Stimulated activated CD8-positive, alpha-beta memory T cell treated with anti-CD3 and anti-CD28 coated beads, Interleukin-2, amount 100 ng/mL, for 1 hour (primary cell): ENCODE results near the gene TPRA1.

ENCODE experiments used
- DNase-seq, 2 donors: peaks; one replicate each; pipeline ENCODE4 v3.0.0-alpha.2; 2020; ENCODE audit warnings: low read depth in 2 of 2

The TPRA1 gene

DNA sequence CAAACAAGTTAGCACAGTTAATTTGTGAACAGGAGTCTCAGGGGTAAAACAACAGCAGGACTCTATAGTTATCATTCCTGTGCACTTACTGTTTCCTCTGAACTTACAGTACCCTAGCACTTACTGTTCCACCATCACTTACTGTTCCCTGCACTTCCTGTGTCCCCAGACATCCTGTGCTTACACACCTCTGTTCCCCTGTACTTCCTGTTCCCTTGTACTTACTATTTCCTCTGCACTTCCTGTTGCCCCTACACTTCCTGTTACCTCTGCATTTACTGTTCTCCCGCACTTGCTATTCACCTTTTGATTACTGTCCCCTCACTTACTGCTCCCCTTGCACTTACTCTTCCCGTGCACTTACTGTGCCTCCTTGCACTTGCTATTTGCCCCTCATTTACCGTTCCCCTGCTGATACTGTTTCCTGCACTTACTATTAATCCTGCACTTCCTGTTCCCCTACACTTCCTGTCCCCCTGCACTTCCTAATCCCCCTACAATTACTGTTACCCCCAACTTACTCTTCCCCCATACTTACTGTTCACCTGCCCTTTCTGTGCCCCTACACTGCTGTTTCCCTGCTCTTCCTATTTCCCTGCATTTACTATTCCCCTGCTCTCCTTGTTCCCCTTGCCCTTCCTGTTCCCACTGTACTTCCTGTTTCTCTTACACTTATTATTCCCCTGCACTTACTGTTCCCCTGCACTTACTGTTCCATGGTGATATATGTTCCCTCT is 30.3 kb downstream of the TPRA1 start:
- no peak for DNase-seq

DNA sequence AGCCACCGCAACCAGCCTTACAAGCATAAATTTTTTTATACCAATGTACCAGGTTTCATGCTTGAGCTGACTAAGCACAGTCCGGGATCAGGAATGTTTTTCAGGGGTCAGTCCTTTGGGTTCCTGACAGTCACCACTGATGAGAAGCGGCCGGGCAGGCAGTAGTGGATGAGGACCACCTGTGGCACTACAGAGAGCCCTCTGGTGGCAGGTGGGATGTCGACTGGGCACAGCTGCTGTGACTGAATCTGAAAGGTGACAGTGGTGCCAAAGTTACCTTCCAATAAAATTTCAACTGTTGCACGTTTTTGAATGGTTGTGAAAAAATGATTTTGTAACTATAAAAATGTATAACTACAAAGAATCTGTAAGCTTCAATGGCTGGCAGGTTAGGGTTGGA is 34.0 kb downstream of the TPRA1 start:
- no peak for DNase-seq

DNA sequence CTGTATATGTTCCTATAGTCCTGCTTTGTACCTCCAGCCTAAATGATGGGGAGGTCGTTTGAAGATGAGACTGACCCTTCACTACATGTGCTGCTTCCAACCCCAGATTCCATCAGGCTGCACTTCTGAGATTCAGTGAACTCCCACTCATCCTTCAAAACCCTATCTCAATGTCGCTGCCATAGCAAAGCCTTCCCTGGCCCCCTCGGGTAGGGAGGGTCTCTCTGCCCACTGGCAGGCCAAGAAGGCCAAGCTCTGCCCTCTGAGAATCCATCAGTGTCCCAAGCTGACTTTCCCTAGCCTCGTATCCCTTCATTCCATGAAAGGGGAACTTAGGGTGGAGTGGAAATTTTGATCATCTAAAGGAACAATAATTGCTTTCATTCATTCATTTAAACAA is 35.4 kb downstream of the TPRA1 start:
- no peak for DNase-seq

DNA sequence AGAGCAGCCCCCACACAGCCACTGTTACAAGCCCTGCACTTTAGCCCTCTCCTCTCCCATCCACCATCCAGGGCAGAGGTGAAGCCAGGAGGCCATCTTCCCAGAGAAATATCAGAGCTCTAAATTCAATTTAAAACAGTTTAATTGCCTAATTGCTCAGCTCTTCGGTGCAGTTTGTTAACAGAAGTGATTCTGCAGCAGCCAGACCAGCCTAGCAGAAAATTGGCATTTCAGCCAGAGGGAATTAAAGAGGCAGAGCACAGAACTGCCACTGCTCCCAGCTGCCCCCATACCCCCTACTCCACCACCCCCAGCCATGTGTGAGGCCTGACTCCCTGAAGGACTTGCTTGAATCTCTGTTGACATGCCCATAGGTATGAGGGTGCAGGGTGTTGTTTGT is 38.5 kb downstream of the TPRA1 start:
- DNase-seq = no peak

DNA sequence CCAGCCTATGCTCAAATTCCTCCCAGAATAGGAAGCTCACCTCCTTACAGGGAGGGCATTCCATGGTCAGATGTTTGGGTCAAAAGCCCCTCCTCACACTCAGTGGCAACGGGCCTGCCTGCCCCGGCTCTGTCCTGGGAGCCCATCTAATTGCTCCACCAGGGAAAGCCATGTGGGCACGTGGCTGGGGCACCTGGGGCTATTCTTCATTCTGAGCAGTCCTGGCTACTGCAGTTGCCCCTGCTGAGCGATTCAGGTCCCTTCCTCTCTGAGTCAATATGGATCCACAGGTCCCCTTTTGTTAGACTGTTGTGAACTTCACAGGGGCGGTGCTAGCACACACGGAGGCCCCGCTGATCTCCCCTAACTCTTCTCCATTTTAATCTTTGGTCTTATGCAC is 39.4 kb downstream of the TPRA1 start:
- no peak for DNase-seq

DNA sequence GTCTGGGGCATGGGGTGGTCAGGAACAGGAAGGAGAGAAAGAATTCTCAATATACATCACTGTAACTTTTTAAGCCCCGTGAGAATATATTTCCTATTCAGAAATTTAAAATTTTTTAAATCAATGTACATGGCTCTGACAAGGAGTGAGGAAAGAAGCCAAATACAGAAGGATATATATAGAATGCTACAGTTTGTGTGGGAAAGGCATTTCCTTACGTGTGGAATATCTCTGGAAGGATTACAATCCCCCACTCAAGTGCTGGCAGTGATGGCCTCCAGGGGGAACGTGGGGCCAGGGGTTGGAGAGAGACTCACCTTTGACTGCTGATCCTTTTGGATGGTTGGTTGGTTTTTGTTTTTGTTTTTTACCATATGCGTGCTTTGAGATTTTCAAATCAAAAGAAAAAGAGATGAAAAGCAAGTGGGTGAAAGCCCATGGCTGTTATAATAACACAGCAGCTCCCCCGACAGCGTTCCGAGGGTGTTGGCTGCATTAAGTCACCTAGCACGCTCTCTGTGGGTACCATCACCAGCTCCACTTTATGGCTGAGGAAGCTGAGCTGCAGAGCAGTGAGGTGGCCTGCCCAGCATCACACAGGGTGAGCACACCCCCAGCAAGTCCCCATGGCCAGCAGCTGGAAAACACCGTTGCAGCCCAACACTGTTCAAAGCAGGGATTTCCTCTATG is 39.9 kb downstream of the TPRA1 start:
- no peak for DNase-seq

DNA sequence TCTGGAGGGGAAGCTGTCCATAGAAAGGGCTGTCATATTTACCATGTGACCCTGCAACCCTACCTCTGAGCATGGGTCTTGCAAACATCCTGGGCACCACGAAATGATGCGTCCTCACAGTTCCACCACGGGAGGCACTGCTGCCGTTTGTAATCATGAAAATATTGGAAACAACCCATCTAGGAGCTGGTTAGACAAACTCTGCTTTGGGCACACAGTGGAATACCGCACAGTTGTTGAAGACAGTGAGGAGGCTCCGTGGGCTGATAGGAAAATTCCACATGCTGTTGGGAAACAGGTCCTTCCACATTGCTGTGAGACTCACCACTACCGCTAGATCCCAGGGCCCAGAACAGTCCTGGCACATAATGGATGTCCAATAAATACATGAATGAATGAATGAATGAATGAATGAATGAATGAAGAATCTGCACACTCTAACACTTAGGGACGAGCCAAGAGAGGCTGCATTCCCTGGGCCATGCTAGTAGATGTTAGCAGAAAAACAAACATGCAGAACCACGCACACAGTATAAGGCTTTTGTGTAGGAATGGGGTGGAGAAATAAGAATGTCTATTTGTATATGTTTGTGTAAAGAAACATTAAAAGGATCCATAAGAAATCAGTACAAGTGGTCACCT is 40.6 kb downstream of the TPRA1 start:
- no peak for DNase-seq

DNA sequence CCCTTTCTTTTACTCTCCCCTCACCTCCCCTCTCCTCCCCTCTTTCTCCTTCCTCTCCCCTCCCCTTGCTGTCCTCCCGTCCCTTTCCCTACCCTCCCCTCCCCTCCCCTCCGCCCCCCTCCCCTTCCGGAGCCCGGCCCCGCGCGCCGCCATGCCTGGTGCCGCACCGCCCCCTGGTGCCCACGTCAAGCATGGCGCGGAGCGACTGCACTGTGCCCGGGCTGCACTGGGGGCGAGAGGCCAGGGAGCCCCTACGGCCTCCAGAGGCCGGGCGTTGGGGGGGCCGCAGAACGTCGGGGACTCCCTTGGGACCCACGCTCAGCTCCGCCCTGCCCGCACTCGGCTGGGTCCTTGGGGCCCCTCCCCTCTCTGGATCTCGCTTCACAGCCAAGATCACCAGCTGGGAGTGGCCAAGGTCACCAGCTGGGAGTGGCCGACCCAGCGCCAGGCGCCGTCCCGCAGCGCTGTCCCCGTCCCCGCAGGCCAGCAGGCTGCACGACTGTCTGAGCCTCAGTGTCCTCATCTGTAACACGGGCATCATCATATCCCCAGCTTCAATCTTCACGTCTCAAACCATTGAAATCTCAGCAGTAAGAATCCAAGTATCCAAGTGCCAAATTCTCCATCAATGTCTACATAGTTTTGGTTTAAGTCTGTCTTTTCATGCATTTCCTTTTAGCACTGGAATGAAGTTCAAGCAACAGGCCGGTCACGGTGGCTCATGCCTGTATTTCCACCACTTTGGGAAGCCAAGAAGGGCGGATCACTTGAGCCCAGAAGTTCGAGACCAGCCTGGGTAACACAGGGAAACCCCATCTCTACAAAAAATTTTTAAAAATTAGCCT is 42.5 kb downstream of the TPRA1 start:
- DNase-seq = peak; percentile 47 to 58

DNA sequence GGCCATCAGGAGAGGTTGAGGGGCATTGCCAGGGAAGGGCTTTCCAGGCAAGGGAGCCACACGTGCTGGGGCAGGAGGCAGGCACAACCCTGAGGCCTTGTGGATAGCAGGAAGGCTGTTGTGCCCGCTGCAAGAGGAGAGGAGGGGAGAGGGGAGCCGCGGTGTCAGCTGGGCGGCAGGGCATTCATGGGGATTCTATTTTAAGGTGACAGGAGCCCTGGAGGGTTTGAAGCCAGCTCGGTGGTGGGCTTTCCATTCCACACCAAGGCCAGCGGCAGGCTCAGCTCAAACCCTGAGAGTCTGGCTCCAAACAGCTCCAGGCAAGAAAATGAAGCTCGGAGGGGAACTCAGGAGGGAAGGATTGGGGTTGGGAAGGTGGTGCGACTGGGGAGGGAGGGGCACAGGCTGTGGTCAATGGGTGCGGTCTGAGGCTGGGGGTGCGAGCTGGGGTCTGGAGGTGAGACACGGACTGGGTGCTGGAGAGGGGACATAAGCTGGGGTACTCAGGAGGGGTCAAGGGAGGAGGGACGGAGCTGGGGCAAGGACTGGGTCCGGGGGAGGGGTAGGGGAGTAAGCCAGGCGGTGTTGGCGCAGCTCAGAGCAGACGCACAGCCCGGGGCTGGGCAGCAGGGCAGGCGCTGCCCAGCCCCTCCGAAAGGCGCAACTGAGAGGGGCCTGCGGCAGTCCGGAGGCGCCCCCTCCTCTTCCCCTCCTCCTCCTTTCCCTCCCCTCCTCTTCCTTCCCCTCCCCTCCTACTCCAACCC is 43.4 kb downstream of the TPRA1 start:
- DNase-seq = no peak

DNA sequence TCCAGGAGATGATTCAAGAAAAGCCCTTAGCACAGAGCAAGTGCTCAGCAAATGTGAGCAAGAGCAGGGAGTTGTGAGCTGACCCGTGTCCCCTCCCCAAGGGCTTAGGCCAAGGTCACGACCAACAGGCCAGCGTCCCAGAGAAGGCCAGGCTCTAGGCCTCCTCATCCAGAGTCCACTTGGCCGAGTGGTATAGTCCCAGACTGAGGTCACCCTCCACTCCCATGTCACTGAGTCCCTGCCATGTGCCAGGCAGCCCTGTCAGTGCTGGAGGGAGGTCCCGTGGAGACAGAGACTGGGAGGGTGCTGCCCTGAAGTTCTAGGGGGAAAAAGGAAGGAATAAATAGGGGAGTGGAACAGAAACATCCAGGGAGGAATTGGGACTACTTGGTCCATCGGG is 44.0 kb downstream of the TPRA1 start:
- no peak for DNase-seq

DNA sequence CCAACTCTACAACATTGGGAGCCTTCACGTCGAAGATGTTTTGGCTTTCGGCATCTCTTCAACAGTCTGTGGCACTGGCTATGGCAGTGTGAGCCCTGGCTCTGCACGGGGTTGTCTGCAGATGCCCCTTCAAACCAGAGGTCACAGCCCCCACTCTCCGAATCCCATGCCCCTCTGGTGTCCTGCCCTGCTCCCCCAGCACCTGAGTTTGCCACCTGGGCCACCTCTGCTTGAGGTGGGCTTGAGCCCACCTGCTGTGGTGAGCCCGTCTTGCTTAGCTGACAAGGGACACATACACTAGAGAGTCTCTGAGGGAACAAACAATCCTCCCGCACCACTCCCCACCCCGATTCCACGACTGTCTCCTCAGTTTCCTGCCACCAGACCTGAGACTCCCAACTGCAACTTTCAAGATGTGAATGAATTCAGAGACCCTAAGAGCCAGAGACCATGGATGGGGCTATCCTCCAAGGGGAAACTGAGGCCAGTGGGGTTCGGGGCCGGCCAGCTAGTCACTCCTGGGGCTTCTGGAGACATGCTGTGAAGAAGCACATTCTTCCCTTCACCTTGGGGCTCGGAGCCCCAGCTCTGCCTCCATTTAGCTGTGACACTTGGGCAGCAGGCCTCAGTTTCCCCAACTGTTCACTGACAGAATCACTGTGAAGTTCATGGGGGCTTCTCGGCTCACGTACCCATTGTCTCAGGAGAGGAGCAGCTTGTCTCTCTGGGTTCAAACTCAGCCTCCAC is 44.6 kb downstream of the TPRA1 start:
- DNase-seq = no peak

DNA sequence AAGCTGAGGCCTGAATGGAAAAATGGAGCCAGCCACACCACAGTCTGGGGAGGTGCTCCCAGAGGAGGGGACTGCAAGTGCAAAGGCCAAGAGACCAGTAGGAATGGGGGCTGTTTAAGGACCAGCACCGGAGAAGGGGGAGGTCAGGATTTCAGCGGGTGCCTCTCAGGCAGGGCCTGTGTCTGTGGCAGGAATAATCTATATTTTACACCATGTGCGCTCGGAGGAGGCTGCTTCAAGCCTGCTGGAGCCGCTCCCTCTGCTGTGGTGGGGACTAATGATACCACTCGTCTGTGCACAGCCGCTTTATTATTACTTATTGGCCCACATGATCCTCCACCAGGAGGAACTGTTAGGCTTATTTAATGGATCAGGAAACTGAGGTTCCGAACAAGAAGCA is 45.3 kb downstream of the TPRA1 start:
- no peak for DNase-seq

DNA sequence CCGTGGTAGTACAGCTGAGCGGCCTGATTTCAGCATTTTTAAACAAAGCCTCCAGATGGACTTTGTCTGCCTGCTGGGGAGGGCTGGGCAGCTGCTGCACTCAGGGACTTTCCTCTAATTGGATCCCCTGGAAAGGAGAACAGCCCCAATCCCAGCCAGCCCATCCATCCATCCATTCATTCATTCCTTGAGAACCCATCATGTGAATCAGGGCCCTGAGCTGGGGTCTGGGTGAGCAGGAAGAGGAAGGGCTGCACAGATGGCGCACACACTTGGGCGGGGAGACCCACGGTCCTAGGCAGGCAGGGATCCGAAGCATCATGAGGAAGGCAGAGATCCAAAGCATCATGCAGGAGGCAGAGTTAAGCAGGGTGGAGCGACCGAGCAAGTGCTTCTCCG is 45.7 kb downstream of the TPRA1 start:
- no peak for DNase-seq

DNA sequence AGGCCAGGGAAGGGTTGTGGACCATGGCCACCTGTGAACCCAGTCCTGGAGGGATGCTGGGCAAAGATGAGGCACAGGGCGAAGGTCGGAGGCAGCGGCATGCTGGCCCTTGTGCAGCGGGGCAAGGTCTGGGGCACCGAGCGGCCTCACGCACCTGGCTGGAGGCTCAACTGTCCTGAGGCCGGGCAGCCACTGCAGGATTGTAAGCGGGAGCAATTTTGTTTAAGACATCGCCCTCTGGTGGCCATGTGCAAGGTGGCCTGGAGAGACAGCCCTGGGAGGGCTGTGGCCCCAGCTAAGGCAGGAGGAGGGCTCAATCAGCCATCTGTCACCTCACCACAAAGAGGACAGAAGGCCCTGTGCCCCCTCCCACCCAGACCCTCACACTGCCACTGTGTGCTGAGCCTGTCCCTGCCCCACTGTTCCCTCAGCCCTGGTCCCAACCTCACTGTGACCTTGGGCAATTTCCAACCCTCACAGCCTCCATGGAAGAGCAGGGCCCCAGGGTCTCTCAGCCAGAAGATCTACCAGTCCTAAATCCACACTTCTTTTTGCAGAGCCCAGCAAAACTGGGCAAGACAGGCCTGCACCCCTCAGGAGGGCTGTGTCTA is 46.2 kb downstream of the TPRA1 start:
- DNase-seq = peak; percentile 33 to 37

DNA sequence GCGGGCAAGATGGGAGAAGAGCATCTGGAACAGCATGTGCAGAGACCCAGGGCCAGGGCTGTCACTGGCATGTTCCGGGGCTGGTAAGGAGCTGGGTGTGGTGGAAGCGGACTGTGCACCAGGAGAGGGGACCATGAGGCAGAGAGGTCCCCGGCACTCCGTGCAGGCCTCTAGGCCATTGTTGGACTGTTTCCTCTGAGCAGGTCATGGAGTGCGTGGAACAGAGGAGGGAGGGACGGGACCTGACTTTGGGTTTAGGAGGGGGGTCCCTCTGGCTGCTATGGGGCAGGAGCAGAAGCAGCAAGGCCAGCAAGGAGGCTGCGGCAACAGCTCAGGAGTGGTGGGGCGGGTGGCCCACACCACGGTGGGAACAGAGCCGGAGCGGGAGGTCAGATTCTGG is 47.1 kb downstream of the TPRA1 start:
- no peak for DNase-seq

DNA sequence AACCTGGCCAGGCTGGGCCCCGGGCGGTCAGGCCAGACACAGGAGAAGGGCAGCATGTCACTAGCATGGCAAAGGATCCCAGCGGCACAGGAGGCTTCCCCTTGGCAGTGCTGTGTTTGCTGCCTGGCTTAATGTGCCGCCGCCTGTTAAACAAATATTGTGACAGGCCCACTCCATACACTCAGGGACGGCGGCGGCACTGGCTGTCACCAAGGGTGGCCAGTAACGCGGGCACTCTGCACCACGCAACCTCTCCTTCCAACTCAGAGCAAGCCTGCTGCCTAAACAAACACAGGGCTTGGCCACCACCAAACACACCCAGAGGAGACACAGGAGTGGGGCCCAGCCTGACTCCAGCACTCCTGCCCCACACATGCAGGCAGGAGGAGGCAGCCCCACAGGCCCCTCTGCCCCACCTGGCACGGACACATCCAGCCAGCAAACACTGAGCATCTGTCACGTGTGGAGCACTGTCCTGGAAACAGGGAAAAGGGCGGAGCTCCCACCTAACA is 48.0 kb downstream of the TPRA1 start:
- no peak for DNase-seq

DNA sequence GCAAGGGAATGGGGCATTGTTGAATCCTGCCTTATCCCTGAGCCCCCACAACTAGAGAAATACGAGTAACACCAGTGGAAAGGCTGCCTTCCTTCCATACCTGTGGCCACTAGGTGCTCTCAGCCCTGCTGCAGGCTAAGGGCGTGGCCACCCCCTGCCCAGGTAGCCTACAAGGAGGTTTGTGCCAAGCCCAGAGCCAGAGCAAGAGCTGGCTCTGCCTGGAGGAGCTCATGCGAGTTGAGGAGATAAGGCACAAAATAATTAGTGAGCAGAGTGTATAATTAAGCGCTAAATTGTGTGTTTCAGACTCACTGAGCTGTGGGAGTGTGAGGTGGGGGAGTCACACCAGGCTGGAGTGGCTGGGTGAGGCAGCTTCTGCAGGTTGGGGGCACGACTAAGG is 49.2 kb downstream of the TPRA1 start:
- no peak for DNase-seq

DNA sequence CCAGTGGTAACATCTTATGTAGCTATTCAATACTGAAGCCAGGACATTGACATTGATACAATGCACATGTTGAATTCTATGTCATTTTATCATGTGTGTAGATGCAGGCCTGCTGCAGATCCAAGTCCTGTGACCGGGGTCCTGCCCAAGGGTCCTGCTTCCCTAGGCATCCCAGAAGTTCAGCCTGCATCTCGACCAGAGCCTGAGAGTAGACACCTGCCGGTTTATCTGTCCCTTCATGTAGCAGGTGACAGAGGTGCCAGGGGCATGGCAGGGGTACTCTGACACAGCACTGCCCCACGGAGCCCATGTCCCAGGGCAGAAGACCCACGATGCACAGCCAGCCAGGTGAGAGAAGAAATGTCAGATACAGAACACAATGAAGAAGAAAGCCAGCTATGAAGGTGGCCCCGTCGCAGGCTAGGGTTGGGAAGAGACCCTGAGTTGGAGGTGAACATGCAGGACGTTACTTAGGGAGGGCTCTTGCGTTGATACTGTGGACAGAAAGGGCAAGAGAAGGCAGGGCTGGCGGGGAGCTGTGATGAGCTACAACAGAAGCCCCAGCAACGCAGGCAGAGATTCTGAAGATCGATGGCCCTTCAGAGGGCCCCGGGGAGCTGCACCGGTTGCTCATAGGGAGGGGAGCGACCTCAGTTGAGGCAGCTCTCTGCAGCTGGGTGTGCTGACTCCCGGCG is 51.0 kb downstream of the TPRA1 start:
- DNase-seq = no peak

DNA sequence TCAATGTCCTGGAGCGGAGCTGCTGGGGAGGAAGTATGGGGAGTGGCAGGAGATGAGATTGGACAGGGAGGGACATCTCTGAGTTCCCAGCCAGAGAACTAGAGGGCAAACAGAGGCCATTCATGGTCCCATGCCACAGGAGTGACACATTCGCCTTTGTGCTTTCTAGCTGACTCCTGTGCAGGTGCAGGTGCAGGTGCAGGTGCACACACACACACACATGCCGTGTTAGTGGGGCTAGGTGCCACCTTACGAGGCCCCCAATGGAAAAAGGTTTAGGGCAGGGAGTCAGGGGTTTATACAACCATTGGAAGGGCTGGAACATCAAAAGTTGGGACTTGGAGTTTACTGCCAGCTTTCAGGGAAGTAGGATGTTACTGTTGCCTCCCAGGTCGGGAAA is 52.0 kb downstream of the TPRA1 start:
- no peak for DNase-seq
